ENCODE results near the gene STX18. TPM values are rescaled to one million over a fixed set of nuclear protein-coding genes. Genes with fewer than 3 reads are reported as not detected.

STX18 gene
- total RNA-seq, result 13.6 and 17.8 TPM in 2 replicates

GRCh38 chr4:4541661-4542570 is at the start of gene STX18:
TSS of gene STX18 (minus strand) at chr4:4542048. CDS start at chr4:4541964, 84 bp downstream.

GRCh38 chr4:4386736-4387392 is 155.0 kb downstream of the STX18 start, which contains the start of gene NSG1:
TSS of gene NSG1 (plus strand) at chr4:4387102. CDS start at chr4:4387630, 528 bp downstream.

Other genes with a start within 250 kb of the STX18 start
- gene NSG1, start 154.9 kb downstream of the STX18 start, total RNA-seq, result 0.81 and 0.94 TPM in 2 replicates

All from bladder microvascular endothelial cell (primary cell).